ENCODE data around the gene POLDIP3.

Gene POLDIP3

DNA sequence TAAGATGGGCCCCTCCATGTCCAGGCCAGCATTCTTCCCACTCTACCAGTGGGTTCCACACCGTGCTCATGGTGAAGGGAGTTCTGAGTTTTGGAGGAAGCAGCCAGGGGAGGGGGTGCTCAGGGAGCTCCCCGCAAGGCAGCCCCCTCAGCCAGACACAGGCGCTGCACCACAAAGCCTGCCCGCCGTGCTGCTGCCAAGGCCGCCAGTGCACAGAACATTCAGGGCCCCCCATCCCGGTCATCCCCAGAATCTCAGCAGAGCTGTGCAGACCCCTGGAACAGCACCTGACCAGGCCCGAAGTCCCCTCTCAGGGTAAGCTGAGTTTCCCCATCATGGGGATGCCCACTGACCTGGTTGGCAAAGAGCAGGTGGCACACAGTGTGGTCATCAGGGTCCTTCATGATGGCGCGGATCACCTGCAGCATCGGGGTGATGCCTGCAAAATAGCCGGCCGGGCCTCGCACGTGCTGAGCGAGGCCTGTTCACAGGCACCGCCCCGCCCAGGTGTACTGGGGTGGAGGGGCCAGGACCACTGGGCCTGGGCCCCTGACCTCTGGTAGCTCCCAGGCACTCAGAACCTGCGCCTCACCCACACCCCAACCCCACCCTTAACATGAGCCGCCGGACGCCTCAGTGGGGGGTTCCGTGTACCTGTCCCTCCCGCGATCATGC is 12.4 kb upstream of the POLDIP3 start:
- no peak overlapping the region for H3K4me3 ChIP-seq (ENCODE audit: low read length in 2 of 2)
- peaks cover 39 to 55% of the 10 kb centered on the region in 2 donors for H3K36me3 ChIP-seq (ENCODE audit: control insufficient read depth in 2 of 2, insufficient read depth in 2 of 2, low read length in 2 of 2)
- no peak overlapping the region for H3K27ac ChIP-seq (ENCODE audit: low read depth in 2 of 2, low read length in 2 of 2)
- H3K9ac ChIP-seq (ENCODE audit: low read depth in 1 of 2, low read length in 2 of 2), result no peak overlapping the region
- H3K9me3 ChIP-seq (ENCODE audit: control insufficient read depth in 2 of 2, low read length in 2 of 2), result no peaks in the 10 kb centered on the region
- H3K4me1 ChIP-seq (ENCODE audit: control insufficient read depth in 2 of 2, insufficient read depth in 2 of 2, low read length in 2 of 2), result peaks cover 0 to 24% of the 10 kb centered on the region in 2 donors
- H3K27me3 ChIP-seq (ENCODE audit: control insufficient read depth in 2 of 2, insufficient read depth in 2 of 2, low read length in 2 of 2), result no peaks in the 10 kb centered on the region

DNA sequence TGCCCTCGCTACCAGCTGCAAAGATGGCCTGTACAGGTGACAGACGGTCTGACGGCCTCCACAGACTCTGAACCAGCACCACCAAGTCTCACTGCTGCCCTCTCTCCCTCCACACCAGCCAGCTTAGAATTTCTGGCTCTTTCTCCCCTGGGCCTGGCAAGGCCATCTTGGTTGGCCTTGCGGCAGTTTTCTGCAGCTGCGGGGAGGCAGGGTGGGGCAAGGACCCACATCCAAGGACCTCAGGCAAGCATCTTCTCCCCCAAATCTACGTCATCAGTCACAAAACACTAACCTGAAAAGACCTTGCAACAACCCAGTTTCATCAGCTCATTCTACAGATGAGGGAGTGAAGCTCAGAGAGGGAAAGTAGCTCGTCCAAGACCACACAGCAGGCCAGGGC is 11.7 kb upstream of the POLDIP3 start:
- H3K4me3 ChIP-seq (ENCODE audit: low read length in 2 of 2), result no peak overlapping the region
- peaks cover 32 to 49% of the 10 kb centered on the region in 2 donors for H3K36me3 ChIP-seq (ENCODE audit: control insufficient read depth in 2 of 2, insufficient read depth in 2 of 2, low read length in 2 of 2)
- H3K9ac ChIP-seq (ENCODE audit: low read depth in 1 of 2, low read length in 2 of 2), result no peak overlapping the region
- H3K27me3 ChIP-seq (ENCODE audit: control insufficient read depth in 2 of 2, insufficient read depth in 2 of 2, low read length in 2 of 2), result no peaks in the 10 kb centered on the region
- no peaks in the 10 kb centered on the region for H3K9me3 ChIP-seq (ENCODE audit: control insufficient read depth in 2 of 2, low read length in 2 of 2)
- H3K4me1 ChIP-seq (ENCODE audit: control insufficient read depth in 2 of 2, insufficient read depth in 2 of 2, low read length in 2 of 2), result peaks cover 4 to 29% of the 10 kb centered on the region in 2 donors
- no peak overlapping the region for H3K27ac ChIP-seq (ENCODE audit: low read depth in 2 of 2, low read length in 2 of 2)

DNA sequence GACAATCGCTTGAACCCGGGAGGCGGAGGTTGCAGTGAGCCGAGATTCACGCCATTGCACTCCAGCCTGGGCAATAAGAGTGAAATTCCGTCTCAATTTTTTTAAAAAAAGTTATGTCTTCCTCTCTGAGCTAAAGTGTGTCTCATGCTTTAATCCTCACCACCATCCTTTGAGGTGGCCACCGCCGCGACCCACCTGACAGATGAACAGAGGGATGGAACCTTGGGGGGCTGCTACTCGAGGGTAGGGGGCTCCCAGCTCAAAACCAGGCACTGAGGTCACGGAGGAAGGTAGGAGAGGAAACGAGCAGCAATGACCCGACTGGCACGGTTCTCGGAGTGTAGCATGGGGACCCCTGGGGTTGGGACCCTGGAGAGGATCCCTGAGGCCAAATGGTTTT is 10.7 kb upstream of the POLDIP3 start:
- H3K27me3 ChIP-seq (ENCODE audit: control insufficient read depth in 2 of 2, insufficient read depth in 2 of 2, low read length in 2 of 2), result no peaks in the 10 kb centered on the region
- H3K4me1 ChIP-seq (ENCODE audit: control insufficient read depth in 2 of 2, insufficient read depth in 2 of 2, low read length in 2 of 2), result peaks cover 12 to 37% of the 10 kb centered on the region in 2 donors
- no peak overlapping the region for H3K9ac ChIP-seq (ENCODE audit: low read depth in 1 of 2, low read length in 2 of 2)
- H3K36me3 ChIP-seq (ENCODE audit: control insufficient read depth in 2 of 2, insufficient read depth in 2 of 2, low read length in 2 of 2), result peaks cover 28 to 41% of the 10 kb centered on the region in 2 donors
- no peak overlapping the region for H3K27ac ChIP-seq (ENCODE audit: low read depth in 2 of 2, low read length in 2 of 2)
- H3K9me3 ChIP-seq (ENCODE audit: control insufficient read depth in 2 of 2, low read length in 2 of 2), result no peaks in the 10 kb centered on the region
- no peak overlapping the region for H3K4me3 ChIP-seq (ENCODE audit: low read length in 2 of 2)

DNA sequence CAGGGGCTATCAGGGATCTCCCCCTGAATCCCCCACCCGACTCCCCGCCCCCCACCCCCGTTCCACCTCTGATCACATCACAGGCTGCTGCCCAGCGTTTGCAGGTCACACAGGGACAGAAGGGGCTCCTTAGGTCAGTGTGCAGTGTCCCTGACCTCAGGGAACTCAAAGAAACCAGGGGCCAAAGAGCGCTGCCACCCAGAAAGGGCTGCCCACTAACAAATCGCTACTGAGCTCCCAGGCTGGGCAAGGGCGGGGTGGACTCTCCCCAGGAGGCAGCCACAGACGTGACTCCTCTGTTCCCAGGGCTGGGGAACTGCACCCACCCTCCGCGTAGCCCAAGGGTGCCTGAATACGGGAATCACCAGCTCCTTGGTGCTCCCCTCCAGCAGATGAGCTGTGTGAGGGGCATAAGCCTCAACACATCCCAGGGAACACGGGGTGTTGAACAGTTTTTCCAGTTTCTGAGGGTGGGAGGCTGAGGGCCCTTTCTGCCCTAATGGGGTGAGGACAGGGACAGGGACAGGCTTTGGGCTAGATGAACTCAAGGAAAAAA is 9.9 kb upstream of the POLDIP3 start:
- no peak overlapping the region for H3K27ac ChIP-seq (ENCODE audit: low read depth in 2 of 2, low read length in 2 of 2)
- H3K9ac ChIP-seq (ENCODE audit: low read depth in 1 of 2, low read length in 2 of 2), result no peak overlapping the region
- no peaks in the 10 kb centered on the region for H3K27me3 ChIP-seq (ENCODE audit: control insufficient read depth in 2 of 2, insufficient read depth in 2 of 2, low read length in 2 of 2)
- H3K36me3 ChIP-seq (ENCODE audit: control insufficient read depth in 2 of 2, insufficient read depth in 2 of 2, low read length in 2 of 2), result peaks cover 29 to 39% of the 10 kb centered on the region in 2 donors
- no peaks in the 10 kb centered on the region for H3K9me3 ChIP-seq (ENCODE audit: control insufficient read depth in 2 of 2, low read length in 2 of 2)
- no peak overlapping the region for H3K4me3 ChIP-seq (ENCODE audit: low read length in 2 of 2)
- peaks cover 19 to 44% of the 10 kb centered on the region in 2 donors for H3K4me1 ChIP-seq (ENCODE audit: control insufficient read depth in 2 of 2, insufficient read depth in 2 of 2, low read length in 2 of 2)

DNA sequence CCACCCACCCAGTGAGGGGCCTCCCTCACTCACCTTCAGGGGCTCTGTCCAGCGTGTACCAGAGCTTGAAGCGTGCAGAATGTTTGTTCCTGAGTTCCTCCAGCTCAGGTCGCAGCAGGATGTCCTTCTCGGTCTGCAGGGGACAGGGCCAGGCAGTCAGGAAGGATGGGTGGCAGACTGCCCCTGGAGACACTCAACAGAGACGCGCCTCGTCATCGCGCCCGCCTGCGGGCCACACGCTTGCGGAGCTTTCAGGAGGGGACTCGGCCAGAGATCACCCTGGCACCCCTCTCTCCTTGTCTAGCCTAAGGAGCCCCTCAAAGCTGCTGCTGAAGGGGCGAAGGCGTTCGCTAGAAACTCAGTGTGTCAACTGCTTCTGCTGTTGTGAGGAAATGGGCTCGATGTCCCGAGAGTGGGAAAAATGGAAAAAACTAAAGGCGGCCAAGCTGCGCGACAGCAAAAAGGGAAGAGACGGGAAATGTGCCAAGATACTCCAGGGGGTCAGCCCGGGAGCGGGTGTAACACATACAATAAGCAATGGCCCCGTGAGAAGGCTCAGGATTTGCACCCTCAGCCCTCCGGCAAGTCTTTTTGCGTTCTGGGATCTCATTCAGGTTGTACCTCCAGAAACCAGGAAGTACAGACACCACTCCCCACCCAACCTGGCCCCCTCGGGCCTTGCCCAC is 9.2 kb upstream of the POLDIP3 start:
- Histone ChIP-seq H3K27me3 (ENCODE audit: control insufficient read depth in 2 of 2, insufficient read depth in 2 of 2, low read length in 2 of 2) (no peaks in the 10 kb centered on the region), H3K9me3 (ENCODE audit: control insufficient read depth in 2 of 2, low read length in 2 of 2) (no peaks in the 10 kb centered on the region), H3K4me1 (ENCODE audit: control insufficient read depth in 2 of 2, insufficient read depth in 2 of 2, low read length in 2 of 2) (peaks cover 19 to 46% of the 10 kb centered on the region in 2 donors), H3K4me3 (ENCODE audit: low read length in 2 of 2) (no peak overlapping the region), H3K9ac (ENCODE audit: low read depth in 1 of 2, low read length in 2 of 2) (peak overlapping the region in 1 of 2 donors; percentile 9), H3K36me3 (ENCODE audit: control insufficient read depth in 2 of 2, insufficient read depth in 2 of 2, low read length in 2 of 2) (peaks cover 33 to 41% of the 10 kb centered on the region in 2 donors), H3K27ac (ENCODE audit: low read depth in 2 of 2, low read length in 2 of 2) (peak overlapping the region in 1 of 2 donors; percentile 63)

DNA sequence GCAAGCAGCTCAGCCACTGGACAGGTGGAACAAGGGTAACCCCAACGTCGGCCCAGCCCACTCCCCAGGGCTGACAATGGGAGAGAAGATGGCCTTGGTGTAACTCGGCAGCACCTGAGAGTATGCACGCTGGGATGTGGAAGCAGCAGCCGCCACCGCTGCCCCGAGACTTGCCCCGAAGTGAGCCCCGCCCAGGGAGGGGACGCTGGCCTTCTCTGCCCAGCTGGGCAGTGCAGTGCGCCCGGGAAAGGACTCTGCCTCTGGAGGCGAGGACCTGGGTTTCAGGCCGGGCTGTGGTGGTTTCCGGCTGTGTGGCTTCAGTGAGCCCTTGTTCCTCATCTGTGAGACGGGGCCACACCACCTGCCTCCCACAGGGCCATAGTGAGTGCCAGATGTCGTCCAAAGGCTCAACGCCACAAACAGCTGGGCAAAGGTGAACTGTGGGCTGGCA is 8.6 kb upstream of the POLDIP3 start:
- Histone ChIP-seq H3K9ac (ENCODE audit: low read depth in 1 of 2, low read length in 2 of 2) (peak overlapping the region in 1 of 2 donors; percentile 9), H3K4me1 (ENCODE audit: control insufficient read depth in 2 of 2, insufficient read depth in 2 of 2, low read length in 2 of 2) (peaks cover 19 to 46% of the 10 kb centered on the region in 2 donors), H3K4me3 (ENCODE audit: low read length in 2 of 2) (no peak overlapping the region), H3K36me3 (ENCODE audit: control insufficient read depth in 2 of 2, insufficient read depth in 2 of 2, low read length in 2 of 2) (peaks cover 27 to 35% of the 10 kb centered on the region in 2 donors), H3K27me3 (ENCODE audit: control insufficient read depth in 2 of 2, insufficient read depth in 2 of 2, low read length in 2 of 2) (no peaks in the 10 kb centered on the region), H3K27ac (ENCODE audit: low read depth in 2 of 2, low read length in 2 of 2) (peak overlapping the region in 1 of 2 donors; percentile 63), H3K9me3 (ENCODE audit: control insufficient read depth in 2 of 2, low read length in 2 of 2) (no peaks in the 10 kb centered on the region)

DNA sequence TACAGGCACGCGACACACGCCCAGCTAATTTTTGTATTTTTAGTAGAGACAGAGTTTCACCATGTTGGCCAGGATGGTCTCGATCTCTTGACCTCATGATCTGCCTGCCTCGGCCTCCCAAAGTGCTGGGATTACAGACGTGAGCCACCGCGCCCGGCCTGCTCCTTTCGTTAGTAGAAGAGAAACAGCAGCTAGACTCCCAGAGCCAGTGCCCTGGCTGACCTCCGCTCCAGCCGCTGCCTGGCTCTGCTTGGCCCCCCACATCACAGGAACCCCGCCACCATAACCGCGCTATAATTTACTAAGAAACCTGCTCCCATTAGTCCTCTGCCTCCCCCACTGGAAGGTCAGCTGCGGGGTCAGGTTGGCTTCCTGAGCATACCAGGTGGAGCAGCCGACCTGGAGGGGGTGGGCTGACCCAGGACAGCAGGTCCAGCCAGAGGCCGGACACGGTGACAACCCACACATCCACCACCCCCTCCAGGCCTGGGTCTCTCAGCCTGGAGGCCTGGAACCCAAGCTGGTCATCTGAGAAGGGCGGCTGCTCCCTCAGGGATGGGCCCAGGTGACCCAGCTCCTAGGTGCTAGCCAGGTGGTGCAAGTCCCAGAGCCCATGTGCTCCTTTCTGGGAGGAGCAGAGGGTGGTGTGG is 7.5 kb upstream of the POLDIP3 start:
- Histone ChIP-seq H3K4me1 (ENCODE audit: control insufficient read depth in 2 of 2, insufficient read depth in 2 of 2, low read length in 2 of 2) (peaks cover 19 to 46% of the 10 kb centered on the region in 2 donors), H3K9ac (ENCODE audit: low read depth in 1 of 2, low read length in 2 of 2) (peak overlapping the region in 1 of 2 donors; percentile 19), H3K27me3 (ENCODE audit: control insufficient read depth in 2 of 2, insufficient read depth in 2 of 2, low read length in 2 of 2) (no peaks in the 10 kb centered on the region), H3K27ac (ENCODE audit: low read depth in 2 of 2, low read length in 2 of 2) (peak overlapping the region in 1 of 2 donors; percentile 93), H3K36me3 (ENCODE audit: control insufficient read depth in 2 of 2, insufficient read depth in 2 of 2, low read length in 2 of 2) (peaks cover 16 to 26% of the 10 kb centered on the region in 2 donors), H3K9me3 (ENCODE audit: control insufficient read depth in 2 of 2, low read length in 2 of 2) (no peaks in the 10 kb centered on the region), H3K4me3 (ENCODE audit: low read length in 2 of 2) (no peak overlapping the region)

DNA sequence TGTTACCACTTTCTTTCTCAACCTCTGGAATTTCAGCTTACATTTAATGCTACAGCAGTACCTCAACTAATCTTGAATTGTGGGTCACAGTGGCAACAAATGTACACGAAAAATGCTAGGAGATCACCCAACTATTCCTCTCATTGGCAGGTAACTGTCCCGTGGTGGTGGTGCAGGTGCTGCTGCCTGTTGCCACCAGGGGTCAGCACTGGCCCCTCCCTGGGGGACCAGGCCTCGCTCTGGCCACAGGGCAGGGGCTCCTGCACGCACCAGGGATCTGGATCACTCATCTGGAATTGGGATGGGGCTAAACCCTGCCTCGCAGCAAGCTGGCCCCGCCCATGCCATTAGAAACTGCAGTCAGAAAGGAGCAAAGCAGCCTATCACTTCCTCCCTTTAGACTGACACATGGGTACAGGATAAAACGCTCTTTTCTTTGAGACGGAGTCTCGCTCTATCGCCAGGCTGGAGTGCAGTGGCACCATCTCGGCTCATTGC is 6.9 kb upstream of the POLDIP3 start:
- Histone ChIP-seq H3K27ac (ENCODE audit: low read depth in 2 of 2, low read length in 2 of 2) (peak overlapping the region; percentile 77 to 93), H3K27me3 (ENCODE audit: control insufficient read depth in 2 of 2, insufficient read depth in 2 of 2, low read length in 2 of 2) (no peaks in the 10 kb centered on the region), H3K36me3 (ENCODE audit: control insufficient read depth in 2 of 2, insufficient read depth in 2 of 2, low read length in 2 of 2) (peaks cover 10 to 21% of the 10 kb centered on the region in 2 donors), H3K4me3 (ENCODE audit: low read length in 2 of 2) (peak overlapping the region; percentile 5 to 8), H3K4me1 (ENCODE audit: control insufficient read depth in 2 of 2, insufficient read depth in 2 of 2, low read length in 2 of 2) (peaks cover 19 to 46% of the 10 kb centered on the region in 2 donors), H3K9me3 (ENCODE audit: control insufficient read depth in 2 of 2, low read length in 2 of 2) (no peaks in the 10 kb centered on the region), H3K9ac (ENCODE audit: low read depth in 1 of 2, low read length in 2 of 2) (peak overlapping the region in 1 of 2 donors; percentile 72)

DNA sequence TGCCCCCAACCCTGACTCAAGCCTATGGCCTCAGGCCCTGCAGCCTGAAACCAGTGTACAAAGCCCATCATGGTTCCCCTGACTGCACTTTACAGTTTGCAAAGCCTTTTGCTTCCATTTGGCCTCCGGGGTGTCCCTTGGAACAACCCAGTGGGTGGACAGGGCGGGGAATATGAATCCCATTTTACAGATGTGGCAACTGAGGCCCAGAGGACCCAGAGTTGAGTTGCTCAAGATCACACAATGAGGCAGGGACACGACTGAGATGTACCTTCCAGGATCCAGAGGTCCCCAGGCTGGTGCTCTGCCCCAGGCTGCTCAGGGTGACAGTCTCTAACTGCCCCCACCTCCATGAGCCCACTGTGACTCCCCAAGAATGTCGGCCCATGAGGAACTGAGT is 5.4 kb upstream of the POLDIP3 start:
- peaks cover 30 to 55% of the 10 kb centered on the region in 2 donors for H3K4me1 ChIP-seq (ENCODE audit: control insufficient read depth in 2 of 2, insufficient read depth in 2 of 2, low read length in 2 of 2)
- H3K9ac ChIP-seq (ENCODE audit: low read depth in 1 of 2, low read length in 2 of 2), result peak overlapping the region; percentile 56 to 72
- no peaks in the 10 kb centered on the region for H3K9me3 ChIP-seq (ENCODE audit: control insufficient read depth in 2 of 2, low read length in 2 of 2)
- peak overlapping the region; percentile 27 to 48 for H3K4me3 ChIP-seq (ENCODE audit: low read length in 2 of 2)
- H3K27me3 ChIP-seq (ENCODE audit: control insufficient read depth in 2 of 2, insufficient read depth in 2 of 2, low read length in 2 of 2), result no peaks in the 10 kb centered on the region
- peak overlapping the region; percentile 77 to 93 for H3K27ac ChIP-seq (ENCODE audit: low read depth in 2 of 2, low read length in 2 of 2)
- H3K36me3 ChIP-seq (ENCODE audit: control insufficient read depth in 2 of 2, insufficient read depth in 2 of 2, low read length in 2 of 2), result peaks cover 5 to 17% of the 10 kb centered on the region in 2 donors
